ENCODE results near the gene MSL3.

The MSL3 gene

GRCh38 chrX:11757719-11758399 is at the start of gene MSL3:
Gene MSL3 (plus strand): TSS chrX:11758237. CDS start chrX:11758264, 27 bp downstream.
- peak within 1 kb of the TSS; percentile 70 for H3K4me3 ChIP-seq (ENCODE audit: low read depth, low read length)

- H3K4me3 ChIP-seq (ENCODE audit: low read depth, low read length): no peak overlapping the region
Measured at GRCh38 chrX:11722304-11722703, 35.7 kb upstream of the MSL3 start.

- no peak overlapping the region for H3K4me3 ChIP-seq (ENCODE audit: low read depth, low read length)
Measured at GRCh38 chrX:11724122-11725017, 33.7 kb upstream of the MSL3 start.

- H3K4me3 ChIP-seq (ENCODE audit: low read depth, low read length): no peak overlapping the region
Measured at GRCh38 chrX:11725631-11726442, 32.2 kb upstream of the MSL3 start.

- no peak overlapping the region for H3K4me3 ChIP-seq (ENCODE audit: low read depth, low read length)
Measured at GRCh38 chrX:11728556-11728955, 29.5 kb upstream of the MSL3 start.

GRCh38 chrX:11733614-11734013 is 24.4 kb upstream of the MSL3 start:
- H3K4me3 ChIP-seq (ENCODE audit: low read depth, low read length): no peak overlapping the region

GRCh38 chrX:11739776-11740175 is 18.3 kb upstream of the MSL3 start:
- H3K4me3 ChIP-seq (ENCODE audit: low read depth, low read length): no peak overlapping the region

- H3K4me3 ChIP-seq (ENCODE audit: low read depth, low read length): no peak overlapping the region
Measured at GRCh38 chrX:11740794-11741193, 17.2 kb upstream of the MSL3 start.

- no peak overlapping the region for H3K4me3 ChIP-seq (ENCODE audit: low read depth, low read length)
Measured at GRCh38 chrX:11741574-11741973, 16.5 kb upstream of the MSL3 start.

- no peak overlapping the region for H3K4me3 ChIP-seq (ENCODE audit: low read depth, low read length)
Measured at GRCh38 chrX:11745881-11746280, 12.2 kb upstream of the MSL3 start.

GRCh38 chrX:11750046-11750445 is 8.0 kb upstream of the MSL3 start:
- no peak overlapping the region for H3K4me3 ChIP-seq (ENCODE audit: low read depth, low read length)

- no peak overlapping the region for H3K4me3 ChIP-seq (ENCODE audit: low read depth, low read length)
Measured at GRCh38 chrX:11750694-11751093, 7.3 kb upstream of the MSL3 start.

GRCh38 chrX:11751261-11751660 is 6.8 kb upstream of the MSL3 start:
- H3K4me3 ChIP-seq (ENCODE audit: low read depth, low read length): no peak overlapping the region

GRCh38 chrX:11753668-11754067 is 4.4 kb upstream of the MSL3 start:
- H3K4me3 ChIP-seq (ENCODE audit: low read depth, low read length): no peak overlapping the region

GRCh38 chrX:11754958-11755645 is 2.9 kb upstream of the MSL3 start:
- no peak overlapping the region for H3K4me3 ChIP-seq (ENCODE audit: low read depth, low read length)

GRCh38 chrX:11755724-11756123 is 2.3 kb upstream of the MSL3 start:
- H3K4me3 ChIP-seq (ENCODE audit: low read depth, low read length): no peak overlapping the region

- no peak overlapping the region for H3K4me3 ChIP-seq (ENCODE audit: low read depth, low read length)
Measured at GRCh38 chrX:11756354-11757318, 1.4 kb upstream of the MSL3 start.

GRCh38 chrX:11757397-11757718 is 679 bp upstream of the MSL3 start:
- H3K4me3 ChIP-seq (ENCODE audit: low read depth, low read length): peak overlapping the region; percentile 37

- peak overlapping the region; percentile 70 for H3K4me3 ChIP-seq (ENCODE audit: low read depth, low read length)
Measured at GRCh38 chrX:11758400-11759171, 549 bp downstream of the MSL3 start.
